GM21381 (cell line): Measurements from ENCODE around the gene TAS2R42.

Source experiments
- ATAC-seq: cut with Tn5 transposase; IDR thresholded peaks from one replicate; pipeline ENCODE4 v1.9.1; 2021; ENCODE audit warnings: mild to moderate bottlenecking, moderate library complexity; ENCODE audit not compliant: unreplicated experiment

Gene TAS2R42

DNA sequence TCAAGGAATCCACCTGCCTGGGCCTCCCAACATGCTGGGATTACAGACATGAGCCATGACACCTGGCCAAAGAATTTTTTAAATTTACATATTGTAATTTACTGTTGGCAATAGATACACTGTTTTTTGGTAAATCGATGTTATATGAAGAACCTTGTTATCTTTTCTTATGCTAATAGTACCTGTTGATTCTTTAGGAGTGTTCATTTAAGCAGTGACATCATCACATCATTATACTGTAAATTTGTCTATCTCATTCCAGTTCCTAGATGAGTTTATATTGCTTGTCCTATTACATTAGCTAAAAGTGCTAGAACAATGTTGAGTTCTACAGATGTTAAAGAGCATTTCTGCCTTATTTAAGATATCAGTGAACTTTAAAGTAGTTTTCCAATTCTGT, 39.3 kb downstream of the TAS2R42 start:
- ATAC-seq, result no peak

DNA sequence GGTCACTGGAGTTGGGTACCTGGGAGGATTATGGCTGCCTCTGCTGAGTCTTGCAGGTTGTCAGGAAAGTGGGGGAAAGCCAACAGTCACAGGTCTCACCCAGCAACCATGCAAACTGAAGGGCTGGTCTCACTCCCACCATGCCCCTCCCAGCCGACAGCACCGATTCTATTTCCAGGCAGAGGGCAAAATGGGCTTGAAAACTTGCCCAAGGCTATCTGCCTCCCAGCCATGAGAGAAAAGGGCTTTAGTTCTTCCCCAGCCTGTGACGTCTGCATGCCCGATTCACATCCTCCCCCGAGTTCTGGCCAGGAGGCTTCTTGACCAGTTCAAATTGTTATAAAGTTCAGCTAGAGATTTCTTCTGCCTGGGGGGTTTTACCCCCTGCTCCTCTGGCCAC, 42.4 kb downstream of the TAS2R42 start:
- no peak for ATAC-seq

- no peak for ATAC-seq
Measured at GRCh38 chr12:11143352-11143751, 43.4 kb downstream of the TAS2R42 start.

GRCh38 chr12:11136075-11136474, 50.7 kb downstream of the TAS2R42 start:
- no peak for ATAC-seq
